Measurements from ENCODE around the gene TMEM258.

The TMEM258 gene

DNA sequence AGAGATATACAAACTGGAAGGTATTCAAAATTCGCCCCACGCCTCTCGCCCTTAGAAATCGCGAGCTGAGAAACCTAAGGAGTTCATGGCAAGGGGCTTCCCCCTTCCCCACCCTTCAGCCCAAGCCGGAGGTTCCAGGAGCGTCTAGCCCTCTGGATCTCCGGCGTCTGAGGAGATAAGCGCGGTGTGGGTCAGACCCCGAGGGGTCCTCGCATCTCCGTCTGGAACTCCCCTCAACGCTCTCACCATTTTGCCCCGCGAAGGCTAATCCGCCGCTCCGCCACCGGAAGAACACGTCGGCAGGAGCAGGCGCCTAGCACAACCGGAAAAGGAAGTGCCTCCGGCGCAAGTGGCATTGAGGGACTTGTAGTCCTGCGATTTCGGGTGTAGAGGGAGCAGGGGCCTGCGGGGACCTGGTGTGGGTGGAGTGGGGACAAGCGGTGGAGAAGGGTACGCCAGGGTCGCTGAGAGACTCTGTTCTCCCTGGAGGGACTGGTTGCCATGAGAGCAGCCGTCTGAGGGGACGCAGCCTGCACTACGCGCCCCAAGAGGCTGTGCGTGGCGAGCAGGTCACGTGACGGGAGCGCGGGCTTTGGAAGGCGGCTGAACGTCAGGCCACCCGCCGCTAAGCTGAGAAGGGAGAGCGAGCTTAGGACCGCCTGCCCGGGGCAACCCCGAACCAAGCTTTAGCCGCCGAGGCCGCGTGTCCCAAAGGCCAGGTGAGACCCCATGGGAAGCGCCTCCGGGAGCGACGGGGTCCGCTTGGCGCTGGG lies at the start of gene TMEM258, which contains the start of gene FEN1:
TSS of gene TMEM258 (minus strand) at position 290 of the 773 bp plus-strand sequence. CDS start at position 249, 41 bp downstream.
TSS of gene FEN1 (plus strand) at position 602 of the 773 bp plus-strand sequence. CDS start 2,451 bp downstream, outside the sequence.
- DNase-seq (ENCODE audit: low spot score), result peak; percentile 82

- DNase-seq (ENCODE audit: low spot score), result no peak
Observed at GRCh38 chr11:61841636-61842527, 49.5 kb upstream of the TMEM258 start.

DNA sequence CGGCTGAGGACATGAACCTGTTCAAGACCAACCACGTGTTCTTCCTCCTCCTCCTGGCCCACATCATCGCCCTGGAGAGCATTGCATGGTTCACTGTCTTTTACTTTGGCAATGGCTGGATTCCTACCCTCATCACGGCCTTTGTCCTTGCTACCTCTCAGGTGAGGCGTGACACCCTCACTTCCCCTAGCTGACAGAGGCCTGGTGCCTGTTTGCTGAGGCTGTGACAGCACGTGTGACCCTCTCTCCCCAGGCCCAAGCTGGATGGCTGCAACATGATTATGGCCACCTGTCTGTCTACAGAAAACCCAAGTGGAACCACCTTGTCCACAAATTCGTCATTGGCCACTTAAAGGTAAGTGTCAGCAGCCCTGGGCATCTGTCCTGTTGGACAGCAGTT lies 48.0 kb upstream of the TMEM258 start:
- DNase-seq (ENCODE audit: low spot score), result no peak

GRCh38 chr11:61839742-61840141 lies 47.3 kb upstream of the TMEM258 start:
- DNase-seq (ENCODE audit: low spot score), result no peak

DNA sequence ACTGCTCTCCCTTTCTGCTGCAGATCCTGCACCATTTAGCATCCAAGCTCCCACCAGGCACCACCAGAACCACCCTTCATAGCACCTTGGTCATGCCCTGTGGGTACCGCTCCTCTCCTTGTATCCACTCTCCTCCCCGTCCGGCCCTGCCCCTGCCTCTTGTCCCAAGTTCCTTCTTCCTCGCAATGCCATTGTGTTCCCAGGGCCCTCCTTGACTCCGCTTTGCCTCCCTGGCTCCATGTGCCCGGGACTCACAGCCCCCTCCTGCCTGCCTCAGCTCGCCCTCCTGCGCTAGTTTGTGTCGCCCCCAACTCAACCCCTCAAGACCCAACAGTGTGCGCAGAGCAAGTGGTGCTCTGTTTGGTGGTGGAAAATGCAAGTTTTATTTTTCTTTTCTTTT lies 46.5 kb upstream of the TMEM258 start:
- no peak for DNase-seq (ENCODE audit: low spot score)

- DNase-seq (ENCODE audit: low spot score), result no peak
Observed at GRCh38 chr11:61838501-61838900, 46.1 kb upstream of the TMEM258 start.

DNA sequence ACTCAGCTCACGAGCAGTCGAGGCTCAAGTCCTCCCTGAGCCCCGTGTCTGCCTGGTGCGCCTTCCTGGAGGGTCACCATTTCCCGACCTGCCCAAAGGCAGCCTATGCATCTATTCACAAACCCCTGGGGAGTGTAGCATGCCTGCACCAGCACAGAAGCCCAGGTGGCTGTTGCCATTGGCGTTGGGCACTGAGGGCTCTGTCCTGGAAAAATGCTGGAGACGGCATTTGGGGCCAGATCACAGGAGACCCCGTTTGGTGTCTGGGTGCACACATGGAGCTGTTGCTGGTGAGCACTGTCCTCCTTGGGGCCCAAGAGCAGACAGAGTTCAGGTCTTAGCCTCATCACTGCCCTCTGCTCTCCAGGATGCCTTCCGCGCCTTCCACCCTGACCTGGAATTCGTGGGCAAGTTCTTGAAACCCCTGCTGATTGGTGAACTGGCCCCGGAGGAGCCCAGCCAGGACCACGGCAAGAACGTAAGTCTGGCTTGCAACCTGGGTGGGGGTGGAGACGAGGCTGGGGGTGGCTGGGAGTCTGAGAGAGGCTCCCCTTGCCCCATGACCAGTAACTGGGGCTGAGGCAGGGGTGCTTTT lies 45.1 kb upstream of the TMEM258 start:
- DNase-seq (ENCODE audit: low spot score), result no peak

- DNase-seq (ENCODE audit: low spot score), result no peak
Observed at GRCh38 chr11:61836193-61836592, 43.8 kb upstream of the TMEM258 start.

DNA sequence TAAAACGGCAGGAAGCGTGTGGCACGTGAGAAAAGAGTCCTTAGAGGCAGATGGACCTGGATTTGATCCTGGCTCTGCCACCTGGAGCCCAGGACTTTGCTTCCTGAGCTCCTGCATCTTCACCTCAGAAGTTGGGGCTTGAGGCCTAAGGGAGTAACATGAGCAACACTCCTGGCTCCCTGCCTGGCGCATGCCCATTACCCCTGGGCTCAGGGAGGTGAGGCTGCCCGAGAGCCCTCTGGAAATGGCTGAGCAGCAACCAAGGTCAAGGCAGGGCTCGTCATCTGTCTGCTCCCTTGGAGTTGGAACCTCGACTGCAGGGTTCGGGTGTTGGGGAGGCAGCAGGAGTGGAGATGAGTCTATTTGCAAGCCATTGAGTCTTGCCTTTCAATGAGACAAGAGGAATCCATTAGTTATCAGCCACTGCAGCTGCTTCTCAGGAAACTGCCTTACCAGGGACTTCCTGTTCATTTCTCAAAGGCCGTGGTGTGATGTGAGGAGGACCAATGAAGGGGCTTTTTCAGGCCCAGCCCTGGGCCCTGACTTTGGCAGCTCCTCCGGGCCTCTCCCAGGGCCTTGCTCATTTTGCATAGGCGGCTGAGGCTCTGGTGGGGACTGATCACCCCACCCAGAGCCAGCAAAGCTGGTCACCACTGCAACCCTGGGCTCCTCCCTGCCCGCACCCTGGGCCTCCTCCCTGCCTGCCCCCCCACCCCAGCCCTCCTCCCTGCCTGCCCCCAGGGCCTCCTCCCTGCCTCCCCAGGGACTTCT lies 42.1 kb upstream of the TMEM258 start:
- peak; percentile 69 for DNase-seq (ENCODE audit: low spot score)

DNA sequence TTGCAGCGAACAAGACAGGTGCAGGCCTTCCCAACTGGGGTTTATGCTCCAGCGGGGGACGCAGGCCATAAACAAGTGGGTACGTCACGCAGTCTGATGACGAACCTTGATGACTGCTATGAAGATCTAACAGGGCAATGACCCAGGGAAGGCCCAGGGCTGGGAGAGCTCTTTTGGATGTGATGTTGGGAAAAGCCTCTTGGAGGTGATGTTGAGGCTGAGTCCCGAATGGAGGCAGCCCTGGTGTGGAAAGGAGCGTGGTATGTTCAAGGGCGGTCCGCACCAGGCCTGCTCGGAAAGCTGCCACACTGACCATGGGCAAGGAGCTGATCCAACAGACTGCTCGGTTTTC lies 41.5 kb upstream of the TMEM258 start:
- DNase-seq (ENCODE audit: low spot score), result no peak

- peak; percentile 29 for DNase-seq (ENCODE audit: low spot score)
Observed at GRCh38 chr11:61833471-61833870, 41.1 kb upstream of the TMEM258 start.

DNA sequence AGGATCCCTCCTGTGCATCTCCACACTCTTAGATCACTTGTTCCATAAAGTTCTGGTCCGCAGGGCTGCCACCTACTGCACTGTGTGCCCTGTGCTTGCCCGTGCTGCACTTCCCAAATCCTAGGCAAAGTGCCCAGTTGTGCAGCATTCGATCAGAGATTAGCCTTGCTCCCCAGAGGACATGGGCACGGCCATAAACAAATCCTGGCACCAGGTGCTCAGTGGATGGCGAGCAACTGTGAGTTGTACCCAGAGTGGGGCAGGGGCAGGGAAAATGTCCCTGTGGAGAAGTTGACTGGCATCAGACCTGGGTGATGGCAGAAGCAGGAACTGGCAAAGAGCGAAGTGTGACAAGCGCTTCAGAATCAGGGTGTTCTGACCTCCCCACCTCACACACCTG lies 40.4 kb upstream of the TMEM258 start:
- DNase-seq (ENCODE audit: low spot score), result no peak

GRCh38 chr11:61832207-61832606 lies 39.8 kb upstream of the TMEM258 start:
- no peak for DNase-seq (ENCODE audit: low spot score)

GRCh38 chr11:61830237-61831105 lies 38.1 kb upstream of the TMEM258 start:
- no peak for DNase-seq (ENCODE audit: low spot score)

DNA sequence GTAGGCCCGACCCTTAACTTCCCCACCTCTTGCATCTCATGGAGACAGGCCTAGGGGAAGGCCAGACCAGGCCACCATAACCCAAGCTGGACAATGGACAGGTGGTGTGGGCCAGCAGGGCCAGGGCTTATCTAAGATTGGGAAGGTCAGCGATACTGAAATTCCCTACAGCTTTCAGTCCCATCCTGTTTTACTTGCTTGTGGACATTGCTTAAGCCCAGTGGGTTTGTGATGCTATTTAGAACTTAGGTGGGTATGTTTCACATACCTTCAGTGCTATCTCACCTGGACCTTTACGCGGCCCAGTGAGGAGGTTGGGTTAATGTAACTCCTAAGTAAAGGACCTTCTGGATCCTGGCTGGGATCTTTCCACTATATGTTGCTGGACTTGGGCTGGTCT lies 37.4 kb upstream of the TMEM258 start:
- no peak for DNase-seq (ENCODE audit: low spot score)

DNA sequence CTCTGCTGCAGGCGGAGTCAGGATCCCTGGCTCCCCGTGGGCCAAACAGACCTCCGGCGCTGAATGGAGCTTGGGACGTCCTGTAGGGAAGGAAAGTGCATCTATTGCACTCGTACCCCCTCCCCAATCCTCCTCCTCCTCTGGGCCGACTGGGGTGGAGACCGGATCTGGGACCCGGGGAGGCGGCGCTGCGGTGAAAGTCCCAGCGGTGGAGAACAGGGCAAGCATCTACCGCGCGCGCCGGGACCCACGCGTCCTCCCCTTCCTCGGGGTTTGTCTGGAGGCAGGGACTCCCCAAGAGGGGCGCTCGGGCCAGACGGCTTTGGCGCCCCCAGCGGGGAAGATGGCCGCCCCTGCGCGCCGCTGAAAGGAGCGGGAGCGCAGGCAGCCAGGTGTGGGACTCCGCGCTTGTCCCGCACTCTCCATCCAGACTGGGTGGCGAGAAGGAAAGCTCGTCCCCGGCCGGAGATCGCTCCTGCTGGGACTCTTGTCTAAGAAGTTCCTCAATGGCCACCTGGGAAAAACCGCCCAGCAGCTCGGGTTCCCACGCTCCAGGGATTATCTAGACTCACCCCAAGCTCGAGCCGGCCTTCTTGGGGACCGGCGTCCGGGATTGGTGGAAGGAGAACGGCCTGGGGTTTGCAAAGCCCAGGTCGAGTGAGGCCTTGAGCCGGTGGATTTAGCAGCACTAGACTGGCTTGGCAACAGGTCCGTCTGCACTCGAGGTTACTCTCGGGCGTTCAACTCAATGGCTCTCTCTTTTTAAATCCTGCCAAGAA lies 36.4 kb upstream of the TMEM258 start:
- peak; percentile 22 for DNase-seq (ENCODE audit: low spot score)

DNA sequence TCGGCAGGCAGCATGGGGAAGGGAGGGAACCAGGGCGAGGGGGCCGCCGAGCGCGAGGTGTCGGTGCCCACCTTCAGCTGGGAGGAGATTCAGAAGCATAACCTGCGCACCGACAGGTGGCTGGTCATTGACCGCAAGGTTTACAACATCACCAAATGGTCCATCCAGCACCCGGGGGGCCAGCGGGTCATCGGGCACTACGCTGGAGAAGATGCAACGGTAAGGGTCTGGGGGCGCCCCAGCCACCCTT lies 35.9 kb upstream of the TMEM258 start:
- DNase-seq (ENCODE audit: low spot score), result no peak

- peak; percentile 83 for DNase-seq (ENCODE audit: low spot score)
Observed at GRCh38 chr11:61827571-61828378, 35.4 kb upstream of the TMEM258 start, which contains the start of gene FADS2. FADS2 (plus strand) TSS chr11:61828300; CDS start chr11:61828391, 91 bp downstream.

GRCh38 chr11:61826930-61827570 lies 34.7 kb upstream of the TMEM258 start:
- no peak for DNase-seq (ENCODE audit: low spot score)

Measured in CD4-positive, alpha-beta T cell treated with Interleukin-6 at 100 ng/mL for 8 hours (primary cell).